NCI-H345 treated with DMSO at 0.1 percent for 48 hours (cell line): ENCODE results near the gene MRPL10.

Experiments used
- DNase-seq: peaks from one replicate; lab custom pipeline; 2025; ENCODE audit not compliant: unreplicated experiment; lab: John Stamatoyannopoulos, UW

The MRPL10 gene

GRCh38 chr17:47813512-47814031 lies 17.8 kb downstream of the MRPL10 start:
- DNase-seq: no peak

- no peak for DNase-seq
These were observed 18.3 kb downstream of the MRPL10 start for GRCh38 chr17:47813077-47813476.

- DNase-seq: no peak
These were observed 19.0 kb downstream of the MRPL10 start for GRCh38 chr17:47812146-47812920.

- DNase-seq: no peak
These were observed 19.6 kb downstream of the MRPL10 start for GRCh38 chr17:47811709-47812108.

GRCh38 chr17:47810901-47811635 lies 20.3 kb downstream of the MRPL10 start:
- DNase-seq: no peak

- no peak for DNase-seq
These were observed 21.0 kb downstream of the MRPL10 start for GRCh38 chr17:47810200-47810821.

- no peak for DNase-seq
These were observed 22.4 kb downstream of the MRPL10 start for GRCh38 chr17:47808830-47809480.

DNA sequence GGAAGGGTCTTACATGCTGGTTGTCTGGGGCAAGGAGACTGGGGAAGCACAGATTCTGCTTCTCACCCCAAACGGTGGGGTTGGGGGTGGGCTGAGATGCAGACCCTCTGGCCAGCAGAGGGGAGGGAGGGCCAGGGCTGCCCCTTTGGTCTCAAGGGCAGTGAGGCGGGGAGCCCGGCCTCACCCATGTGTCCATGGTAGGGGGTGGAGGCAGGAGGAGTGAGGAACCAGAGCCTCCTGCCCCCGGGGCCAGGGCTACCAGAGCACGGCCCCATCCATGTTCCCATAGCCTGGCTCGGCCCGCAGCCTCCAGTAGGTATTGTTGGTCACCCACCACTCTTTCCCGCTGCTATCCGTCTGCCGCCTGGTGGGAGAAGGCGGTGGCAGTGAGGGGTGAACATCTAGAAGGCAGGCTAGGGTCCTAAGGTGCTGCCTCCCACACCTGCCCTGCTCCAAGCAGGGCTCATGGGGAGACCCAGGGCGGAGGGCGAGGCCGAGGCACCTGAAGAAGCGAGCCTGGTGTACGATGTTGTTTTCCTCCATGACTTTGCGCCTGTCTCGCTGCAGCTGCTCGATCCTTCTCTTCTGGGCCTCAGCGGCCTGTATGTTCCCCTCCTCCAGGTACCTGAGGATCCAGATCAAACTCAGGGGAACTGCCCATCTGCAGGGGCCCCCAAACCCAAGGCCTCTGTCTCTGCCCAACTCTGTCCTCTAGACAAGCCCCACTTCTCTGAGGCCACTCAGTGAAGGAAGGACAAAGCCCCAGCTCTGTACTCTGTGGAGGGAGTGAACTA lies 23.1 kb downstream of the MRPL10 start:
- DNase-seq: no peak

GRCh38 chr17:47807421-47807820 lies 23.9 kb downstream of the MRPL10 start:
- no peak for DNase-seq

GRCh38 chr17:47806913-47807255 lies 24.5 kb downstream of the MRPL10 start:
- DNase-seq: no peak

GRCh38 chr17:47806026-47806912 lies 25.1 kb downstream of the MRPL10 start:
- no peak for DNase-seq

- no peak for DNase-seq
These were observed 26.9 kb downstream of the MRPL10 start for GRCh38 chr17:47804461-47804860.

DNA sequence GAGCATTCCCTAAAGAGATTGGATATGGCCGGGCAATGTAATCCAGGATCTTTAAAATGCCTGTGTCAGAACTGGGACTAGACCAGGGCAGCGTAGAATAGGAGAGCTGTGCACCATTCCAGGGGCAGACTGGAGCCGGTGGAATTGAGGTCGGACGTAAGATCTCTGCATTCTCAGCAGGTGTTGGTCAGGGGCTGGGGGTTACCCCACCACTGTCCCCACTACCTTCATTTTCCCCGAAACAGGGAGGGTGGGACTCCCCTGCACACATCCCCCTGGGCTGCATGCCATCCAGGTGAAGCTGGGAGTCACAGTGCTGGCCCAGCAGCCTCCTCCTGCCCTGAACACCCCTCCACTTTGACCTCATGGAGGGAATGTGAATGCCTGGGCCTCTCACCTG lies 27.6 kb downstream of the MRPL10 start:
- DNase-seq: no peak

DNA sequence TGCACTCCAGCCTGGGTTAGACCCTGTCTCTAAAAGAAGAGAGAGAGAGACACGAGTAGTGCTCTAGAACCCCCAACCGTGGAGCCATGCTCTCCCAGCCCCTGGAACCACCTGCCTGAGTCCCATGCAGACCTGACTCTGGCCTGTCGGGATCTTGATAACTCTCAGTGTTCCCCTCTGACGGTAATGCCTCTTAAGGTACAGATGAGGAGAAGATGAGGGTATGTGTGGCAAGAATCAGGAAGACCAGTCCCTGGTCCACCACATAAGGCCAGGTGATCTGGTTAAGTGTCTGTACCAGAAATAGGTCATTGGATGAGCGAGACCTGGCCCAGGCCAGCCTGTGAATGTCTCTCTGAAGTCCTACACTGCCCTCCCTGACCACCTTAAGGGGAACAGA lies 28.1 kb downstream of the MRPL10 start:
- no peak for DNase-seq

- DNase-seq: peak; percentile 81
These were observed 28.9 kb downstream of the MRPL10 start for GRCh38 chr17:47802341-47803022.

GRCh38 chr17:47801906-47802305 lies 29.4 kb downstream of the MRPL10 start:
- no peak for DNase-seq

- no peak for DNase-seq
These were observed 30.1 kb downstream of the MRPL10 start for GRCh38 chr17:47801176-47801765.

DNA sequence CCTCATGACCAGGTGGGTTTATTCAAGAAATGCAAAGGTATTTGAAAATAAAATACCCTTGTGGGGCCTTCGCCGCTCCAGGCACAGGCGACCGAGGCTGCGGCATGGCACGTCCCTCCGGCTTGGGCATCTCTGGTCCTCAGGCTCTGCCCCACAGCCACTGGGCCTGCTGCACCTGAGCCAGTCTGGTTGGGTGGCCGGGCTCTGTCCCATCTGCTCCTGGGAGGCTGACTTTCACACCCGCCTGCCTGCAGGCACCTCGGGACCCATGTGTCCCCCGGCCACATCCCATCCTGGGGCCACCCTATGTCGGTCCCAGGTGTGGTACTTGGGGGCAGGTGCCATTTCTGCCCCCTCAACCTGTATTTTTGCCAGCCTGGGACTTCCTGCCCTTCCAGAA lies 30.7 kb downstream of the MRPL10 start:
- DNase-seq: no peak

- DNase-seq: no peak
These were observed 33.5 kb downstream of the MRPL10 start for GRCh38 chr17:47797797-47798196.
